GM19240 (cell line): ENCODE data around the gene IL36B.

Source experiments
- DNase-seq: peaks from one replicate; pipeline ENCODE4 v3.0.0; 2011; ENCODE audit warnings: low spot score; ENCODE audit not compliant: insufficient read length

Gene IL36B

GRCh38 chr2:113056521-113056920 lies 3.9 kb upstream of the IL36B start:
- no peak for DNase-seq

GRCh38 chr2:113054066-113054465 lies 1.4 kb upstream of the IL36B start:
- no peak for DNase-seq

GRCh38 chr2:113053666-113054065 lies 999 bp upstream of the IL36B start:
- DNase-seq: no peak

GRCh38 chr2:113050921-113051895 lies 1.5 kb downstream of the IL36B start:
- no peak for DNase-seq

- no peak for DNase-seq
Observed at GRCh38 chr2:113046465-113046864, 6.2 kb downstream of the IL36B start.

DNA sequence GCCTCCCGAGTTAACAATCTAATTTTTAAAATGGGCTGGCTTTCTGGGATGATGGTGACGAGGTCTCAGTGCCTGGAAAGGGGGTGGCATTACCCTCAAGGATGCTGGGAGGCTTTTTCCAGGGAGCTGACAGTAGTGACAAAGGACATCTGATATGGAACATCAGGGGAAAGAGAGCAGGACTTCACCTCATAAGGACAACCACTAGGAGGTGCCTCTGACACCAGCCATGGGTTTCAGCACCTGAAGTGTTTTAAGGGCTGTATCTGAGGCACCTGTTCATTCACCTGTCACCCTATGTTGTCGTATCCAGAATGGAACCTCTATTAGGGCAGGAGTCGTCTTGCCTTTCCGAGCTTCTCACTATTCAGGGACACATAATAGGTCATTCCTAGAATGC lies 10.8 kb downstream of the IL36B start:
- DNase-seq: no peak

DNA sequence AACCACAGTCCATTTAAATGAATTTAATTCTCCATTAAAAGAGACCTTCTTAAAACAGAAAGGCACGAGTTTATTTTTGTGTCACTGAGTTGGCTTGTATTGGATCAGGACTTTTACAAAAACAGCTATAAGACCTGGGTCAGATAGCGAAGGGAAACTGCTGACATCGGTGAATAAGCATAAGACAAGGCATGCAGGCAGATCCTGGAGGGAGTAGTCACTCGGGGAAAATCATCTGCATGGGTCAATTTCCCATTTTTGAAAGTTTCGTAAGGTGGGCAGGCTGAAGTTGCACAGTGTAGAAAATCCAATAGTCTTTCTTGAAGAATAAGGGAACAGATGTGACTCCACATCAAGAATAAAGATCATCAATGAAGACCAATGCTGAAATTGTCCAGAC lies 12.9 kb downstream of the IL36B start:
- DNase-seq: no peak

GRCh38 chr2:113039158-113039557 lies 13.5 kb downstream of the IL36B start:
- DNase-seq: no peak

DNA sequence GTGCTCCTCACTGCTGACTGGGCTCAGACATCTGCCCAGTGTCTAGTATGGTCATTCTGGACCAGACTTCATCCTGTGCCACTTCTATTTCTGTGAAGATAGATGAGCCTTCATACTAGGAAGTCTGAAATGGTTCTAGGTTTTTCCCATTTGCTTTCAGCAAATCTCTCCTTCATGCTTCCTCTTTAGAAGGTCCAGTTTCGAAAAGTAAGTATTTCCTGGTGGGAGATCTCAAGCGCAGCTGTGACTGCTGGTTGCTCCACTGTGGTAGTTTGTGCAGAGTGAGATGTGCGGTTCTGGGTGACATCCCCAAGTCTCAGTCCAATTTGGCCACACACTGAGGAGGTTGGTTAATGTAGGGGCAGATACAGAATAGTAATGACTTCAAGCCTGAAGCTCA lies 14.4 kb downstream of the IL36B start:
- DNase-seq: no peak

DNA sequence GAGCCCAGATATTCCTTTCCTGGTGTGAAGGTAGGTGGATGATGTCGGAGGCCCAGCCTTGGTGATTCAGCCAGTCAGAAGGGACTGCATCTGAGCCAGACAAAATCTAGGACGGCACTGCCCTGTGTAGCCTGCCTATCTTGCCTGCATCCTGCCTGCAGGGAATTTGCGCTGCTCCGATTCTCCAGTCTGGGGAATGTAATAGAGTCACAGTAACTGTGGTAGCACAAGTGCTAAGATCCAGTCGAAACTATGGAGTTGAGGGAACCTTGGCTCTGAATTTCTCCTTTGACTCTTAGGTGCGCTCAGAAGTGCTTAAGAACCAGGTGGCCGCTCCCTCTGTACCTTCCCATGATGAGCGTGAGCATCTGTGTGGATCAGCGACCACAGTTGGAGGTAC lies 15.9 kb downstream of the IL36B start:
- no peak for DNase-seq

- DNase-seq: no peak
Observed at GRCh38 chr2:113034016-113034415, 18.7 kb downstream of the IL36B start.

DNA sequence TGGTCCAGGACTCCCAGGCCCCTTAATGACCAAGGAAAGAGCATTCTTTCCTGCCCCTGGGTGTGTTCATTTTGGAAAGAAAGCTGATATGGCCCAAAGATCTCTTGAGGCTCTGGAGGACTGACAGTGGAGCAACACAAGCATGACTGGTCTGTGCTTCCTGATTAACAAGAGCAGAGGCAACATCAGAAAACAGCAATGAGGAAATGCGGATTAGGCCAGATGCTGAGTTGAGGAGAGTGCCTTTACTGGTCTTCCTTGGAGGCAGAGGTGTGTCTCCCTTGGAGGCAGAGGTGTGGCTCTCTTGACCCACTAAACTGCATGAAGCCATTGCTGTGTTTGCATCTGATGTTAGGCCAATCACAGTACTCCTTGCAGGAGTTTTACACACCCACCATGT lies 19.9 kb downstream of the IL36B start:
- no peak for DNase-seq

GRCh38 chr2:113028112-113028511 lies 24.6 kb downstream of the IL36B start:
- DNase-seq: no peak

- DNase-seq: no peak
Observed at GRCh38 chr2:113027691-113028090, 25.0 kb downstream of the IL36B start.

- DNase-seq: no peak
Observed at GRCh38 chr2:113025737-113026136, 26.9 kb downstream of the IL36B start.

DNA sequence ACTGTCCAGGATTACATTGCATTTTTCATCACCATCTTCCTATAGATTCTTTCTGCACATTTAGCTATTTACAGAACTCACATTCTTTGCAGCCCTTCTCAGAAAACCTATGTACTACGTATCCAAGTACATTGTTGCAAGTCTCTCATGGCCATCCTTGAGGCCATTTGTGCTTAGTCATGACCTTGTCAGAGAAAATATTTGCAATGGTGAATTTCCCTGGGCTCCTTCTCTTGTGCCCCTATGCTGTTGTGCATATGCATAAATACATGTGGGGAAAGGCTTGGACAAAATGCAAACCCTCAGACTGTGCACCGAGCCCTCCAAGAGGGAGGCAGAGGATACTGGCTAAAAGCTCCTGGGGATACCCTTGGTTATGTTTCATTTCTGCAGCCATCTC lies 27.9 kb downstream of the IL36B start:
- no peak for DNase-seq

DNA sequence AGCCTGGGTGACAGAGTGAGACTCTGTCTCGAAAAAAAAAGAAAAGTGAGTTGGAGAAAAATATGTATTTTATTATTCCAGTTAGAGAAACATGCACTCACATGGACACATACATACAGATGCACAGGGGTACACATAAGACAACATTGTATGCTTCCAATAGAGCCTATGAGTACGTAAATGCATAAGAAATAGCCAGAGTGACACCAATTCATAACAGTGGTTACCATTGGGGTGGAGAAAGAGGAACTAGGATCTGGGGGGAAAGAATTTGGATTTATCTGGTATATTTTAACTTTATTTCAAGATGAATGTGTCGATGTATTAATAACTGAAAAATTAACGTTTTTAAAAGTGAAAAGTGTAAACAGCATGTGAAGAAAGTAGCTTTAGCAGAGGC lies 31.4 kb downstream of the IL36B start:
- DNase-seq: no peak

DNA sequence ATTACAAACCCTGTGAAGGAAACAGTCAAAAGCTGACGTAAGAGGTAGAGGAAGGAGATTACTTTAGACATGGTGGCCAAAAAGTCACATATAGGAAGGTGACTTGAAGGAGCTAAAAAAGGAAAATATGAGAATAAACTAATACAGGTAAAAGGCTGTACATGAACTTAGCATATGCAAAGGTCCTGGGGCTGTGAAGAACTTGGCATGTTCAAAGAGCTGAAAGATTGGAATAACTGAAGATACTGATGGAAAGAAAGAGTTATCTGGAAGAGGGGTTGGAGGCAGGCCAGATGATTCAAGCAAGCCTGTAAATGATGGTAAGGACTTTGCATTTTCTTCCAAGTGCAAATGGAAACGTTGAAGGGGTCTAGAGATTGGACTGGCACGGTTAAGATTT lies 34.2 kb downstream of the IL36B start:
- no peak for DNase-seq

DNA sequence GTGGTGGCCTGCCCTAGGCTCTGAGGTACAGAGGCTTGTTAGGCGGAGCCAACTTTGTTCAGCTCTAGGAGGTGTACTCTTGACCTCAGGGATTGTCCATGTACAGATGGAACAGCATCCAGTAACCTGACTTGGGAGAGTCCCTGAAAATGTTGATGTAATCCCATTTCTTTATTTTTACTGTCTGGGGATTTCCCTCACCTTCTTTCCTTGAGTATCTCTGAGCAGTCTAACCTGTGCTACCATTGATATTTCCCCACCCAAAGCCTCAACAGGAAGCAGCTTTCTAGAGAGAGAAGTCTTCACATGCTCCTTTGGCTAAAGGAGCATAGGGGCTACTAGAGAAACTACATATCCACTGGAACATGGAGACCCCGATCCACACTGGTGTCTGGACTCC lies 37.0 kb downstream of the IL36B start:
- no peak for DNase-seq

- no peak for DNase-seq
Observed at GRCh38 chr2:113015042-113015441, 37.6 kb downstream of the IL36B start.

DNA sequence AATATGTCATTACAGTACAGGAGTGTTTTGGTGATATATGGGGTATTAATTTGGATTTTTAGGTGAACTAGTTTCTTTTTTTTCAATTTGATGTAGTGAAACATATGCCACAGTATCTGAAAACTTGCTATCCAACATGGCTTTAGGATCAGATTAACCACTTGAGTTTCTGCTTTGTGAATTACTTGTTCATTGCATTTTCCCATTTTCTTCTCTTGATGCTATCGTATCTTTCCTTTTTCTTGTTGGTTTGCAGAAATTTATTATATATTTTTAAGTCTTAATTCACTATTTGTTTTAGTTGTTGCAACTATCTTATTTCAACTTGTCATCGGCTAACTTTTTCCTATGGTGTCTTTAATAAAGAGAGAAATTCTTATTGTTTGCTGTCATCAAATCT lies 38.6 kb downstream of the IL36B start:
- DNase-seq: no peak

DNA sequence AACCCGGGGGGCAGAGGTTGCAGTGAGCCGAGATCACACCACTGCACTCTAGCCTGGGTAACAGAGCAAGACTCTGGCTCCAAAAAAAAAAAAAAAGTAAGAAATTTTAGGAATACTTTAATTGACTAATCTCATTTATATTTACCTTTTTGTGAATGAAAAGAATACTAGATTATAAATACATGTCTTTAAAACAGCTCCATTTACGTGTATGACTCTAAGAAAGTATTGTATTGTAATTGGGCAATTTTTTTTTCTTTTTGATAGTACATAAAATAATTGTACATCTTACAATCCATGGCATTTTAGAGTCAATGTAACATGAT lies 39.4 kb downstream of the IL36B start:
- DNase-seq: no peak
